OCI-LY3 (cell line): Measurements from ENCODE around the gene EMX2.

Experiments used
- H2AFZ ChIP-seq: fragments of 200-600, 300-600 bp; shearing (Covaris generic); 2 replicates; pipeline ENCODE4 v1.6.0; 2014; ENCODE audit warnings: antibody characterized with exemption, low read depth, low read length
- H3K27ac ChIP-seq: fragments of 200-600, 300-600 bp; sonication (generic); 2 replicates; pipeline ENCODE4 v1.5.1; 2014; ENCODE audit warnings: mild to moderate bottlenecking, low read length, moderate library complexity, mixed read lengths
- H3K27me3 ChIP-seq: fragments of 200-600, 300-600 bp; sonication (generic); 2 replicates; pipeline ENCODE4 v1.6.1; 2014; ENCODE audit warnings: low read depth, low read length, mixed read lengths
- H3K36me3 ChIP-seq: fragments of 200-600, 300-600 bp; sonication (generic); replicated peaks from 2 replicates; pipeline ENCODE3; 2014; ENCODE audit warnings: low read depth, low read length, mixed read lengths
- H3K4me1 ChIP-seq: fragments of 300-600, 200-600 bp; sonication (generic); 2 replicates; pipeline ENCODE4 v1.6.1; 2014; ENCODE audit warnings: low read length, mixed read lengths
- H3K4me2 ChIP-seq: fragments of 200-600, 300-600 bp; sonication (generic); 2 replicates; pipeline ENCODE4 v1.6.1; 2014; ENCODE audit warnings: low read length, mixed read lengths
- H3K4me3 ChIP-seq: fragments of 300-600, 200-600 bp; sonication (generic); 2 replicates; pipeline ENCODE4 v1.5.1; 2014; ENCODE audit warnings: antibody characterized with exemption, mild to moderate bottlenecking, low read length, moderate library complexity
- H3K79me2 ChIP-seq: fragments of 300-600, 200-600 bp; shearing (Covaris generic); 2 replicates; pipeline ENCODE4 v1.6.1; 2014; ENCODE audit warnings: mild to moderate bottlenecking, low read length, mixed read lengths
- H3K9ac ChIP-seq: fragments of 300-600, 200-600 bp; shearing (Covaris generic); 2 replicates; pipeline ENCODE4 v1.6.0; 2014; ENCODE audit warnings: mild to moderate bottlenecking, low read length, moderate library complexity
- H3K9me3 ChIP-seq: fragments of 200-600, 300-600 bp; shearing (Covaris generic); 2 replicates; pipeline ENCODE4 v1.6.1; 2014; ENCODE audit warnings: low read length, mixed read lengths; ENCODE audit not compliant: insufficient read depth
- H4K20me1 ChIP-seq: fragments of 200-600, 300-600 bp; sonication (generic); 2 replicates; pipeline ENCODE4 v1.6.1; 2016; ENCODE audit warnings: low read length, mixed read lengths; ENCODE audit not compliant: insufficient read depth
- EZH2phosphoT487 ChIP-seq: fragments of 200-600 bp; shearing (Covaris generic); IDR thresholded peaks from 2 replicates; pipeline ENCODE4 v1.6.1; 2018; ENCODE audit warnings: antibody characterized with exemption, mixed run types, low read depth
- TF ChIP-seq, protein P1 (sequence below): fragments of 200-600, 300-600 bp; sonication (generic); IDR thresholded peaks from 2 replicates; pipeline ENCODE4 v1.5.1; 2014; ENCODE audit warnings: antibody characterized with exemption, low read length, low read depth

Gene EMX2

DNA sequence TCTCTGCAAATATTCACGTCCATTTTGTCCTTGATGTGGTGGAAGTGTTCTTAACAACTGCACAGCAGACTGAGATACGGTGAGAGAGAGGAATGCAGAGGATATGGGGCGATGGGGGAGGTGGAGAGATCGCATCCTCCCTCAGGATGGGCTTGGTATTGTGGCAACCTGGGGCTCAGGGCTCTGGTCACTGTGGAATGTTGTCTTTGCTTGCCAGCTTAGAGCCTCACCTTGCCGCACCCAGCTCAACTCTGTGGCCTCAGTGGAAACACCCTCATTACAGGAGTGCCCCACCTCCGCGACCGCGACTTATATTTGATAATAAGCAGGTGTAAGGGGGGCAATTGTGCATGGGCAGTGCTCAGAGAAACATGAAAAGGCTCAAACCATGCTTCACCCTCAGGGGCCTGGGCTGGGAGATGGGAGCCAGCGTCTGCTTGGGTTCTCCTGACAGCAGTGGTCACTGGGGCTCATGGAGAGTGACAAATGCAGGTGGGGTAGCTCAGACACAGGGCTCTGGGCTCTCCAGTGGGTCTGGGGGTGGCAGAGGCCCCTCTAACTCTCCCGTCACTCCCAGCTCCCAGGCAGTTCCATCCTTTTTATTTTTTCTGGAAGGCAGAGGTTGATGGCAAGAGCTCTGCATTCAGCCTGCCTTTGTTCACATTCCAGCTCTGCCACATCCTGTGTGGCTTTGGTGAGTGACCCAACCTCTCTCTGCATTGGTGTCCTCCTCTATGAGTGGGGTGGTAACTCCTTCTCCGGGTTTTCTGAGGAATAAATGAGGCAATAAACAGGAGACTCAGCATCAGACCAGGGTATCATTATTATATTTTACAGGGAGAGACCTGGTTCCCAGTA is 43.1 kb upstream of the EMX2 start:
- TF ChIP-seq EZH2phosphoT487: no peak
- TF ChIP-seq, protein P1, sequence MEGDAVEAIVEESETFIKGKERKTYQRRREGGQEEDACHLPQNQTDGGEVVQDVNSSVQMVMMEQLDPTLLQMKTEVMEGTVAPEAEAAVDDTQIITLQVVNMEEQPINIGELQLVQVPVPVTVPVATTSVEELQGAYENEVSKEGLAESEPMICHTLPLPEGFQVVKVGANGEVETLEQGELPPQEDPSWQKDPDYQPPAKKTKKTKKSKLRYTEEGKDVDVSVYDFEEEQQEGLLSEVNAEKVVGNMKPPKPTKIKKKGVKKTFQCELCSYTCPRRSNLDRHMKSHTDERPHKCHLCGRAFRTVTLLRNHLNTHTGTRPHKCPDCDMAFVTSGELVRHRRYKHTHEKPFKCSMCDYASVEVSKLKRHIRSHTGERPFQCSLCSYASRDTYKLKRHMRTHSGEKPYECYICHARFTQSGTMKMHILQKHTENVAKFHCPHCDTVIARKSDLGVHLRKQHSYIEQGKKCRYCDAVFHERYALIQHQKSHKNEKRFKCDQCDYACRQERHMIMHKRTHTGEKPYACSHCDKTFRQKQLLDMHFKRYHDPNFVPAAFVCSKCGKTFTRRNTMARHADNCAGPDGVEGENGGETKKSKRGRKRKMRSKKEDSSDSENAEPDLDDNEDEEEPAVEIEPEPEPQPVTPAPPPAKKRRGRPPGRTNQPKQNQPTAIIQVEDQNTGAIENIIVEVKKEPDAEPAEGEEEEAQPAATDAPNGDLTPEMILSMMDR: no peak
- 0 out of 2 replicates have a peak, but pooled peaks cover 1% of the 10 kb centered on the region for H3K27me3 ChIP-seq
- no peak overlapping the region for H3K4me2 ChIP-seq

DNA sequence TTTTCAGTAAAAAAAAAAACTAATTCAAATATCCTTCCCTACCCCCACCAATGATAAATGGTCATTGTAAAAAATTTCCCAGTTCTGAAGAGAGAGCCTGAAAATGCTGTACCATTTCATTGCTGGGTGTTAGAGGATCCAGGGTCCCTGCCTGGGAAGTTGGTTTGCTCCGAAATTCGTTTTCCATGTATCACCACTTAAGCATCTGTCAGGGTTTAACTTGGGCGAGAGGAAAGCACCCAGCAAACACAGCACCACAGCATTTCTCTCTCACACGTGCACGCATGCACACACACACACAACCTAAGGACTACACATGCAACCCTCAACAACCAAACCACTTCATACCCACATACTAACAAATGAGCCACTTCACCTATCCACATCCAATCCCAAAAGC is 42.1 kb upstream of the EMX2 start:
- no peaks in the 10 kb centered on the region for H3K4me1 ChIP-seq
- no peak overlapping the region for H2AFZ ChIP-seq
- H3K4me2 ChIP-seq: no peak overlapping the region
- no peaks in the 10 kb centered on the region for H3K36me3 ChIP-seq
- no peaks in the 10 kb centered on the region for H4K20me1 ChIP-seq
- no peak overlapping the region for H3K4me3 ChIP-seq
- H3K27ac ChIP-seq: no peak overlapping the region
- no peaks in the 10 kb centered on the region for H3K9me3 ChIP-seq
- TF ChIP-seq, protein P1: no peak
- no peak for TF ChIP-seq EZH2phosphoT487
- no peak overlapping the region for H3K9ac ChIP-seq
- H3K79me2 ChIP-seq: no peaks in the 10 kb centered on the region
- H3K27me3 ChIP-seq: no peaks in the 10 kb centered on the region

More for the DNA sequence above, 43.1 kb upstream of the EMX2 start:
- Histone ChIP-seq H3K4me3 (no peak overlapping the region), H3K4me1 (no peaks in the 10 kb centered on the region), H3K9me3 (no peaks in the 10 kb centered on the region), H3K9ac (no peak overlapping the region), H3K27ac (no peak overlapping the region), H2AFZ (no peak overlapping the region), H3K79me2 (no peaks in the 10 kb centered on the region), H4K20me1 (no peaks in the 10 kb centered on the region), H3K36me3 (no peaks in the 10 kb centered on the region)

GRCh38 chr10:117501460-117502035 is 41.0 kb upstream of the EMX2 start:
- Histone ChIP-seq H3K79me2 (no peaks in the 10 kb centered on the region), H3K27ac (no peak overlapping the region), H3K4me2 (no peak overlapping the region), H2AFZ (no peak overlapping the region), H3K27me3 (0 out of 2 replicates have a peak, but pooled peaks cover 6% of the 10 kb centered on the region), H4K20me1 (no peaks in the 10 kb centered on the region), H3K9me3 (no peaks in the 10 kb centered on the region), H3K4me3 (no peak overlapping the region), H3K36me3 (no peaks in the 10 kb centered on the region), H3K9ac (no peak overlapping the region), H3K4me1 (no peaks in the 10 kb centered on the region)
- no peak for TF ChIP-seq EZH2phosphoT487
- TF ChIP-seq, protein P1: no peak
